Panc1 (cell line): Measurements from ENCODE around the gene GADL1.

Experiments
- CTCF ChIP-seq: fragments of 450-650 bp; IDR thresholded peaks from 2 replicates; pipeline ENCODE4 v1.5.1; 2017; ENCODE audit warnings: mild to moderate bottlenecking
- POLR2AphosphoS5 ChIP-seq: IDR thresholded peaks from 2 replicates; pipeline ENCODE4 v1.6.1; 2012; ENCODE audit warnings: mild to moderate bottlenecking, low read depth, low read length, moderate library complexity
- REST ChIP-seq, 2 experiments: IDR thresholded peaks; 2 replicates each; pipeline ENCODE4 v1.6.1; 2011 to 2012; ENCODE audit warnings: low read depth in 2 of 2, control low read depth in 1 of 2, low read length in 1 of 2, mild to moderate bottlenecking in 1 of 2, moderate library complexity in 1 of 2; ENCODE audit not compliant: insufficient read depth in 1 of 2
- SIN3A ChIP-seq: IDR thresholded peaks from 2 replicates; pipeline ENCODE4 v1.6.1; 2012; ENCODE audit warnings: low read depth, mild to moderate bottlenecking, low read length, moderate library complexity, borderline replicate concordance; ENCODE audit not compliant: insufficient read depth
- TCF7L2 ChIP-seq: IDR thresholded peaks from 2 replicates; pipeline ENCODE4 v1.6.1; 2011; ENCODE audit warnings: mild to moderate bottlenecking, low read depth, low read length, inconsistent platforms

- no peak for TF ChIP-seq CTCF
- TF ChIP-seq REST (IDR thresholded peaks at IDR 0.05; ENCODE audit: insufficient read depth in 1 of 2, low read depth in 2 of 2, low read length in 1 of 2) = no peak
- no peak for TF ChIP-seq POLR2AphosphoS5
- TF ChIP-seq SIN3A = no peak
- TF ChIP-seq TCF7L2 = no peak
Measured at GRCh38 chr3:30764281-30764680, 130.2 kb downstream of the GADL1 start.
